Measurements from ENCODE around the gene TLL2. TPM values are rescaled to one million over a fixed set of nuclear protein-coding genes. Genes with fewer than 3 reads are reported as not detected.

Gene TLL2
- total and polyA plus RNA-seq, 2 of the 4 experiments (the other 2 are of a cell fraction), result under 0.01 to 0.05 TPM

DNA sequence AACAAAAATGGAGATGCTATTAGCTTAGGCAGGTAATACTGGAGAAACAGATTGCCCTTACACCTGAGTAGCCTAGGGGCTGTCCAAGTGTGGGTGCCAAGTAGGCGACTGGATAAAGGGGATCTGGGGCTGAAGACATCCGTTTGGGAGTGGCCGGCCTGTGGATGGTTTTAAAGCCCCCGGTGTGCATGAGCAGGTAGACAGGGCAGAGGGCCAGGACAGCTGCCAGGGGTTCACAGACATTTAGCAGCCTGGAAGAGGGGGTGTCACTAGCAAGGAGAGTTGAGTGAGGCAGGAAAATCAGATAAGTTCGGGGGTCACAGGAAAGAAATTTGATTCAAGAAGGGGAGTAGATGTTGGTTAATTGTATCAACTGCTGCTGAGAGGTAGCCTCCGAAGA, 153.4 kb downstream of the TLL2 start:
- Histone ChIP-seq H4K91ac (ENCODE audit: insufficient read depth, low read depth, low read length) (no peak overlapping the region), H3K23ac (ENCODE audit: low read depth, low read length) (no peak overlapping the region), H3K4me2 (ENCODE audit: low read depth, low read length) (no peak overlapping the region), H3K9me1 (ENCODE audit: insufficient read depth, low read length) (no peaks in the 10 kb centered on the region), H2BK120ac (ENCODE audit: low read depth, low read length) (no peak overlapping the region), H3K4ac (ENCODE audit: low read depth, low read length) (no peak overlapping the region), H3K4me1 (ENCODE audit: control insufficient read depth, insufficient read depth, low read length) (no peaks in the 10 kb centered on the region), H3K4me3 (ENCODE audit: insufficient read depth, low read depth, low read length) (no peak overlapping the region), H3K27ac (ENCODE audit: insufficient read depth, low read length) (no peak overlapping the region), H3K9ac (ENCODE audit: low read depth, low read length) (no peak overlapping the region), H3K27me3 (ENCODE audit: control insufficient read depth, insufficient read depth, low read length) (peaks cover 1% of the 10 kb centered on the region), H2BK20ac (ENCODE audit: low read depth, low read length) (no peak overlapping the region), H3K79me1 (ENCODE audit: low read depth in 1 of 2, low read length in 2 of 2) (no peaks in the 10 kb centered on the region), H2AK9ac (replicated peaks; ENCODE audit: low read depth, low read length, poor library complexity) (no peak overlapping the region), H4K8ac (ENCODE audit: low read depth in 2 of 2, low read length in 2 of 2) (no peak overlapping the region), H2AFZ (replicated peaks; ENCODE audit: low read length, poor library complexity) (no peak overlapping the region), H3K56ac (ENCODE audit: extremely low read depth, insufficient read depth, low read length) (no peak overlapping the region), H2BK15ac (ENCODE audit: low read depth, low read length) (no peak overlapping the region), H3K36me3 (ENCODE audit: control insufficient read depth, insufficient read depth, low read length) (no peaks in the 10 kb centered on the region), H4K5ac (ENCODE audit: low read depth, low read length) (no peak overlapping the region), H2BK5ac (ENCODE audit: low read depth, low read length, poor library complexity, severe bottlenecking) (no peak overlapping the region), H3K18ac (ENCODE audit: low read depth, low read length) (no peak overlapping the region), H3K14ac (replicated peaks; ENCODE audit: low read depth, low read length) (no peak overlapping the region), H3K9me3 (ENCODE audit: control insufficient read depth, insufficient read depth, low read length) (no peaks in the 10 kb centered on the region), H4K20me1 (ENCODE audit: insufficient read depth, low read length) (no peaks in the 10 kb centered on the region), H2AK5ac (ENCODE audit: low read depth, low read length) (no peak overlapping the region)
- ChIA-PET POLR2A (ENCODE audit: unreplicated experiment) (no interaction called here), CTCF (no interaction called here)
- TF ChIP-seq MAFK (IDR thresholded peaks at IDR 0.05; ENCODE audit: low read depth, low read length) (no peak), CEBPB (IDR thresholded peaks at IDR 0.05; ENCODE audit: low read depth, low read length) (no peak), NFE2L2 (IDR thresholded peaks at IDR 0.05; ENCODE audit: low read depth, low read length) (no peak)
- intact Hi-C loops (cut with micrococcal nuclease), result no loop called here
- in situ Hi-C loops (cut with MboI; ENCODE audit: low sequenced_read_pairs), result no loop called here
- dilution Hi-C loops (cut with HindIII; ENCODE audit: low sequenced_read_pairs, unreplicated experiment), result no loop called here
- ATAC-seq (ENCODE audit: low read depth), result no peak
- DNase-seq, result no peak
- 29% methylated on average over 1 of the region's 6 CpGs; no CpG with 5 or more reads in 1 of the 2 experiments for WGBS, 2 experiments (ENCODE audit: extremely low coverage in 2 of 2, insufficient read length in 1 of 2)
- BruUV-seq (replicated peaks), result no TSS peak
